ENCODE data around the gene MGAT5B.

DNA sequence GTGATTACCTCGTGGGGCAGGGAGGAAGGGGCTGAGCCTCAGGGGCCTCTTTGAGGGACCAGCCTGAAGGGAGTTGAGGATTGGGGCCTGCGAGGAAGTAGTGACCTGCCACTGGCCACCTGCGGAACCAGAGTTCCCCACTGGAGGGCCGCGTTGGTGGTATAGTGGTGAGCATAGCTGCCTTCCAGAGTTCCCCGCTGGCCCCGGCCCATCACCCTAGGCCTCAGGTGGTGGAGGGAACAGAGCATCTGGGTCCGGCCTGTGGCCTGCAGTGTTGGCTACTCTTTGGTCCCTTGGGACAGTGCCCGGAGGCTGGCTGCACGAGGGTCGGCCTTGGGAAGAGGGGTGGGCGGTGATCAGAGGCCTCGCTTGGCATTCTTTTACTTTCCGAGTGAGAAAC is 20.5 kb downstream of the MGAT5B start:
- TF ChIP-seq POLR2AphosphoS5 (IDR thresholded peaks at IDR 0.05), result no peak
- TF ChIP-seq, protein P1, sequence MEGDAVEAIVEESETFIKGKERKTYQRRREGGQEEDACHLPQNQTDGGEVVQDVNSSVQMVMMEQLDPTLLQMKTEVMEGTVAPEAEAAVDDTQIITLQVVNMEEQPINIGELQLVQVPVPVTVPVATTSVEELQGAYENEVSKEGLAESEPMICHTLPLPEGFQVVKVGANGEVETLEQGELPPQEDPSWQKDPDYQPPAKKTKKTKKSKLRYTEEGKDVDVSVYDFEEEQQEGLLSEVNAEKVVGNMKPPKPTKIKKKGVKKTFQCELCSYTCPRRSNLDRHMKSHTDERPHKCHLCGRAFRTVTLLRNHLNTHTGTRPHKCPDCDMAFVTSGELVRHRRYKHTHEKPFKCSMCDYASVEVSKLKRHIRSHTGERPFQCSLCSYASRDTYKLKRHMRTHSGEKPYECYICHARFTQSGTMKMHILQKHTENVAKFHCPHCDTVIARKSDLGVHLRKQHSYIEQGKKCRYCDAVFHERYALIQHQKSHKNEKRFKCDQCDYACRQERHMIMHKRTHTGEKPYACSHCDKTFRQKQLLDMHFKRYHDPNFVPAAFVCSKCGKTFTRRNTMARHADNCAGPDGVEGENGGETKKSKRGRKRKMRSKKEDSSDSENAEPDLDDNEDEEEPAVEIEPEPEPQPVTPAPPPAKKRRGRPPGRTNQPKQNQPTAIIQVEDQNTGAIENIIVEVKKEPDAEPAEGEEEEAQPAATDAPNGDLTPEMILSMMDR (IDR thresholded peaks at IDR 0.05 in 8 of 11, conservative IDR thresholded peaks at IDR 0.05 in 3 of 11), result no peak
